Breast epithelium (tissue), 3 donors: ENCODE measurements around the gene PPP1R1A.

ENCODE experiments used
- POLR2A ChIP-seq: fragments of 450-650 bp; IDR thresholded peaks from one replicate; pipeline ENCODE4 v1.6.1; 2016; ENCODE audit warnings: antibody characterized with exemption, mild to moderate bottlenecking, moderate library complexity
- POLR2AphosphoS5 ChIP-seq, 3 donors: sonication (generic); formaldehyde crosslinking; IDR thresholded peaks; one replicate each; pipeline ENCODE4 v1.6.1; 2017; ENCODE audit warnings: antibody characterized with exemption in 3 of 3
- TF ChIP-seq, protein P1 (sequence below), 3 donors: fragments of 450-650 bp; IDR thresholded peaks; one replicate each; pipeline ENCODE4 v1.5.1; 2016 to 2017; ENCODE audit warnings: antibody characterized with exemption in 3 of 3, mild to moderate bottlenecking in 3 of 3, moderate library complexity in 3 of 3

DNA sequence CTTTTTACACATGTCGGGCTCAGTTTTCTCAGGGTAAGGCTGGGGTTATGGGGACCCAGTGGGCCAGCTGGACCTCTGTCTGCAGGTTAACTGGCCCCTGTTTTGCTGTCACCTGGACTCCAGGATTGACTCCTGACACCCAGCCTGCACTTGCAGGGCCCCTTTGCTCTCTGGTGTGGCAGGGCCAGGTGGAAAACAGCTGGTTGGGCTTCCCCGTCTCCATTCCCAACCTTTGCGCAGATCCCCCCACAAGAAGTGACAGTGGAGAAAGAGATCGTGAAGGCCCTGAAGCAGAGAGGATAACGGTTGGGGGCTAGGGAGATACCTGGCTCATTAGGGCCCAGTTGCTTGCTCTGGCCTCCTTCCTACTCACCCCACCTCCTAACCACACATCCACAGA lies 1.5 kb upstream of the PPP1R1A start:
- TF ChIP-seq, protein P1, sequence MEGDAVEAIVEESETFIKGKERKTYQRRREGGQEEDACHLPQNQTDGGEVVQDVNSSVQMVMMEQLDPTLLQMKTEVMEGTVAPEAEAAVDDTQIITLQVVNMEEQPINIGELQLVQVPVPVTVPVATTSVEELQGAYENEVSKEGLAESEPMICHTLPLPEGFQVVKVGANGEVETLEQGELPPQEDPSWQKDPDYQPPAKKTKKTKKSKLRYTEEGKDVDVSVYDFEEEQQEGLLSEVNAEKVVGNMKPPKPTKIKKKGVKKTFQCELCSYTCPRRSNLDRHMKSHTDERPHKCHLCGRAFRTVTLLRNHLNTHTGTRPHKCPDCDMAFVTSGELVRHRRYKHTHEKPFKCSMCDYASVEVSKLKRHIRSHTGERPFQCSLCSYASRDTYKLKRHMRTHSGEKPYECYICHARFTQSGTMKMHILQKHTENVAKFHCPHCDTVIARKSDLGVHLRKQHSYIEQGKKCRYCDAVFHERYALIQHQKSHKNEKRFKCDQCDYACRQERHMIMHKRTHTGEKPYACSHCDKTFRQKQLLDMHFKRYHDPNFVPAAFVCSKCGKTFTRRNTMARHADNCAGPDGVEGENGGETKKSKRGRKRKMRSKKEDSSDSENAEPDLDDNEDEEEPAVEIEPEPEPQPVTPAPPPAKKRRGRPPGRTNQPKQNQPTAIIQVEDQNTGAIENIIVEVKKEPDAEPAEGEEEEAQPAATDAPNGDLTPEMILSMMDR (IDR thresholded peaks at IDR 0.05), result no peak
- TF ChIP-seq POLR2A, result no peak
- no peak for TF ChIP-seq POLR2AphosphoS5 (IDR thresholded peaks at IDR 0.05)
